GM12878 (cell line): Measurements from ENCODE around the gene TMEM63B. TPM values are rescaled to one million over a fixed set of nuclear protein-coding genes. Genes with fewer than 3 reads are reported as not detected.
"Not testable (repeated sequence)": the region's sequence is repeated elsewhere in the genome, so short reads cannot be mapped to it uniquely, and the experiment has no call there.

Experiments
- ATAC-seq: fragments of 200-7000 bp; cut with Tn5 transposase; 3 replicates; pipeline ENCODE4 v1.9.1; 2020; ENCODE audit warnings: mild to moderate bottlenecking, moderate library complexity
- BruUV-seq: library from RNA; stranded (reverse); fragments of 400-500 nt; replicated peaks from 2 replicates; lab custom pipeline; 2021; lab: Mats Ljungman, UMichigan
- CTCF ChIA-PET: fragments of 300-600 bp; sonication (Branson Sonifier 250); formaldehyde crosslinking; extraction: SDS; loops from one replicate; lab custom pipeline; 2021; ENCODE audit warnings: inconsistent platforms; lab: Yijun Ruan, JAX
- POLR2A ChIA-PET: fragments of 350-600 bp; formaldehyde crosslinking; extraction: SDS; loops from one replicate; lab custom pipeline; 2021; ENCODE audit warnings: inconsistent platforms; lab: Charles Lee
- RAD21 ChIA-PET: fragments of 300-600 bp; sonication (Branson Sonifier 250); formaldehyde crosslinking; loops from one replicate; lab custom pipeline; 2023; ENCODE audit warnings: antibody characterized with exemption; ENCODE audit not compliant: unreplicated experiment; lab: Charles Lee
- SMC1A ChIA-PET: fragments of 300-600 bp; sonication (Branson Sonifier 250); formaldehyde crosslinking; loops from one replicate; lab custom pipeline; 2023; ENCODE audit not compliant: unreplicated experiment, uncharacterized antibody; lab: Charles Lee
- DNase-seq: peaks from one replicate; pipeline ENCODE4 v3.0.0-alpha.2; 2011; ENCODE audit warnings: low read depth, low spot score
- FAIRE-seq: peaks from 3 replicates; lab custom pipeline; 2011; peaks lifted over from hg19 to GRCh38; lab: Jason Lieb, UNC
- H2AFZ ChIP-seq: 2 replicates; pipeline ENCODE4 v1.6.0; 2011; ENCODE audit warnings: low read depth, low read length, control low read depth; ENCODE audit not compliant: control insufficient read depth
- H3K27ac ChIP-seq: 2 replicates; pipeline ENCODE4 v1.5.1; 2011; ENCODE audit warnings: control low read depth; ENCODE audit not compliant: control insufficient read depth, insufficient read depth
- H3K27me3 ChIP-seq, 2 experiments: replicated peaks in 1 of 2; 2 replicates each; pipeline versions ENCODE4 v1.6.0 to v1.6.1; 2011; ENCODE audit warnings: low read length in 1 of 2; ENCODE audit not compliant: control insufficient read depth in 2 of 2, insufficient read depth in 2 of 2
- H3K36me3 ChIP-seq, 2 experiments: 2 replicates each; pipeline ENCODE4 v1.5.1; 2011; ENCODE audit warnings: low read length in 1 of 2; ENCODE audit not compliant: control insufficient read depth in 2 of 2, insufficient read depth in 2 of 2
- H3K4me1 ChIP-seq: 2 replicates; pipeline ENCODE4 v1.6.1; 2011; ENCODE audit warnings: mild to moderate bottlenecking, low read length, moderate library complexity, mixed read lengths; ENCODE audit not compliant: control insufficient read depth, insufficient read depth
- H3K4me2 ChIP-seq: 2 replicates; pipeline ENCODE4 v1.6.0; 2011; ENCODE audit warnings: control low read depth; ENCODE audit not compliant: control insufficient read depth, insufficient read depth
- H3K4me3 ChIP-seq: fragments of 200-600 bp; sonication (generic); 2 replicates; pipeline ENCODE4 v1.5.1; 2016
- H3K79me2 ChIP-seq: 2 replicates; pipeline ENCODE4 v1.6.0; 2011; ENCODE audit warnings: low read length; ENCODE audit not compliant: control insufficient read depth, insufficient read depth
- H3K9ac ChIP-seq: 2 replicates; pipeline ENCODE4 v1.8.0; 2011; ENCODE audit warnings: low read length, control low read depth, mixed read lengths; ENCODE audit not compliant: control insufficient read depth, insufficient read depth
- H3K9me3 ChIP-seq: replicated peaks from 3 replicates; pipeline ENCODE4 v1.5.1; 2011; ENCODE audit warnings: mild to moderate bottlenecking, low read length; ENCODE audit not compliant: control insufficient read depth, insufficient read depth
- H4K20me1 ChIP-seq: 2 replicates; pipeline ENCODE4 v1.6.0; 2011; ENCODE audit not compliant: control insufficient read depth, insufficient read depth
- HDAC6 ChIP-seq: fragments of 200-600 bp; sonication (generic); IDR thresholded peaks from one replicate; pipeline ENCODE4 v1.8.0; 2017; ENCODE audit warnings: antibody characterized with exemption; ENCODE audit not compliant: unreplicated experiment
- PAX8 ChIP-seq: fragments of 450-650 bp; IDR thresholded peaks from 2 replicates; pipeline ENCODE4 v1.6.1; 2017; ENCODE audit warnings: mild to moderate bottlenecking, moderate library complexity
- RAD51 ChIP-seq: fragments of 450-650 bp; IDR thresholded peaks from 2 replicates; pipeline ENCODE4 v1.6.1; 2016; ENCODE audit warnings: moderate library complexity, mild to moderate bottlenecking, inconsistent platforms
- RCOR1 ChIP-seq: conservative IDR thresholded peaks from 2 replicates; pipeline ENCODE4 v1.6.1; 2012; ENCODE audit warnings: low read depth, low read length, improper control_type of control experiment
- SPI1 ChIP-seq: IDR thresholded peaks from 2 replicates; pipeline ENCODE4 v1.6.1; 2011; ENCODE audit warnings: low read depth, mild to moderate bottlenecking, low read length, moderate library complexity, borderline replicate concordance; ENCODE audit not compliant: insufficient read depth
- WGBS: methylation state at CpG from one replicate; pipeline ENCODE4 v1.1.6; 2016; ENCODE audit warnings: low lambda C conversion rate; ENCODE audit not compliant: insufficient replicate concordance, insufficient coverage; ENCODE audit errors: missing lambda C conversion rate; 5-methylcytosine and 5-hydroxymethylcytosine counted together
- in situ Hi-C: fragments of 300-500 bp; cut with MboI; formaldehyde crosslinking; loops from 9 replicates; pipeline ENCODE4 v1.14.3; 2018; ENCODE audit warnings: mixed read lengths
- intact Hi-C: fragments of 100-400 bp; cut with micrococcal nuclease; formaldehyde crosslinking; loops from one replicate; pipeline ENCODE4 v1.14.2; 2022; ENCODE audit not compliant: unreplicated experiment
- polyA plus RNA-seq, 11 experiments: library from polyadenylated mRNA; depleted of rRNA in 4 of 11; unstranded in 6 of 11; stranded (reverse) in 5 of 11; fragments of >200 nt; fragmentation: Nextera tagmentation in 4 of 11; fragmentation: Illumina TruSeq in 1 of 11; extraction: Ambion mirVana in 4 of 11; extraction: Trizol in 1 of 11; gene quantifications; 1 replicate in 1 of 11; 2 replicates in 10 of 11; pipeline versions ENCODE4 v1.2.1 to v1.2.3, GENCODE V29; 2011 to 2016; ENCODE audit warnings: inconsistent platforms in 2 of 11, missing spikeins in 2 of 11, low read depth in 1 of 11
- total RNA-seq, 4 experiments: library from RNA; depleted of rRNA in 3 of 4; stranded (reverse); fragments of >200 nt in 3 of 4; fragmentation: Illumina TruSeq in 1 of 4; extraction: Trizol in 1 of 4; gene quantifications; 2 replicates each; pipeline versions ENCODE4 v1.2.1 to v1.2.3, GENCODE V29; 2013 to 2021

TMEM63B gene
- total and polyA plus RNA-seq, 10 of the 15 experiments (the other 5 are each of a cell fraction or from before 2014, with no cell fraction given), result 0.09 to 15.0 (median 7.1) TPM; not detected in 1

- TF ChIP-seq SPI1, result no peak
Observed at GRCh38 chr6:44193307-44193910, 66.1 kb downstream of the TMEM63B start (continued).

DNA sequence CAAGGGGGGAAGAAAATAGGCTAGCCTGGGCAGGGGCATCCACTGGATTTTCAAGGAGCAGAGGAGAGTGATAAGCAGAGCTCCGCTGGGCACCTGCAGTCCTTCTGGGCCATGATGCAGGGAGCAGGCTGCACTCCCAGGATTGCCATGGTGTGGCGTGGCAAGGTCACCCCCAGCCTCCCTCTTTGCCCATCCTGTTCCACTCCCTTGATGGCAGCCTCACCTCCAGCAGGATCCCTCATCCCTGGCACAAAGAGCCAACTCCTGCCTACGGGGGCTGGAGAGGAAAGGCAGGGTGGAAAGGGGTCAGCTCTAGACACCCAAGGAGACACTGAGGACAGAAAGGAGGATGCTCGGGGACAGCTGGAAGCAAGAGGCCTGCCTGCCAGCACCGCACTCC lies 67.0 kb downstream of the TMEM63B start:
- BruUV-seq, result no TSS peak
- in situ Hi-C loops, result no loop called here
- Histone ChIP-seq H2AFZ (no peak overlapping the region), H3K79me2 (no peaks in the 10 kb centered on the region), H3K4me1 (peaks cover 11% of the 10 kb centered on the region), H3K9me3 (no peaks in the 10 kb centered on the region), H3K4me2 (no peak overlapping the region), H3K27me3 (no peaks in the 10 kb centered on the region), H4K20me1 (no peaks in the 10 kb centered on the region), H3K9ac (no peak overlapping the region), H3K4me3 (no peak overlapping the region), H3K27ac (no peak overlapping the region), H3K36me3 (no peaks in the 10 kb centered on the region)
- ChIA-PET RAD21 (no interaction called here), CTCF (interaction anchor here (0.6 to 0.9 kb wide), 3 partner anchors 27 to 449 kb away, joined by 3 to 4 read pairs (median 3); no protein-coding TSS in a partner anchor), POLR2A (no interaction called here), SMC1A (interaction anchor here (0.7 kb wide), 1 partner anchor 10 kb away, joined by 3 read pairs; no protein-coding TSS in a partner anchor)
- intact Hi-C loops, result no loop called here
- TF ChIP-seq RCOR1 (no peak), PAX8 (no peak), RAD51 (no peak), HDAC6 (no peak)
- WGBS, result 46% methylated on average over 5 of the region's 5 CpGs
- no peak for FAIRE-seq
- ATAC-seq, result no peak; the same call in 2 of the 3 replicates
- no peak for DNase-seq

- in situ Hi-C loops, H3K4me3 ChIP-seq, ATAC-seq, H3K36me3 ChIP-seq, H3K79me2 ChIP-seq, H3K27ac ChIP-seq, H3K27me3 ChIP-seq, FAIRE-seq, H4K20me1 ChIP-seq, H3K4me2 ChIP-seq, RAD21 ChIA-PET, H3K9ac ChIP-seq, DNase-seq, H2AFZ ChIP-seq, POLR2A ChIA-PET, SMC1A ChIA-PET, H3K4me1 ChIP-seq, BruUV-seq, H3K9me3 ChIP-seq, intact Hi-C loops: not testable (repeated sequence)
- CTCF ChIA-PET, result interaction anchor here (1.1 kb wide), 1 partner anchor 23 kb away, joined by 3 read pairs; no protein-coding TSS in a partner anchor
- 67% methylated on average over 11 of the region's 11 CpGs for WGBS
Observed at GRCh38 chr6:44196351-44196750, 69.0 kb downstream of the TMEM63B start.
